Smooth muscle cell (in vitro differentiated cells): ENCODE data around the gene PCDHB6. TPM values are rescaled to one million over a fixed set of nuclear protein-coding genes. Genes with fewer than 3 reads are reported as not detected.
"Not testable (repeated sequence)": the region's sequence is repeated elsewhere in the genome, so short reads cannot be mapped to it uniquely, and the experiment has no call there.

Source experiments
- DNase-seq: peaks from one replicate; lab custom pipeline; 2025; ENCODE audit not compliant: unreplicated experiment; lab: John Stamatoyannopoulos, UW
- H2AFZ ChIP-seq: fragments of 200-600 bp; sonication (generic); 2 replicates; pipeline ENCODE4 v1.6.0; 2016; ENCODE audit warnings: antibody characterized with exemption, low read depth, mild to moderate bottlenecking
- H3F3A ChIP-seq: fragments of 200-600 bp; sonication (generic); 2 replicates; pipeline ENCODE4 v1.6.0; 2017; ENCODE audit warnings: antibody characterized with exemption, low read depth
- H3K27ac ChIP-seq: fragments of 200-600 bp; sonication (generic); 2 replicates; pipeline ENCODE4 v1.5.1; 2016; ENCODE audit warnings: low read depth, mild to moderate bottlenecking
- H3K27me3 ChIP-seq: fragments of 200-600 bp; sonication (generic); 2 replicates; pipeline ENCODE4 v1.6.1; 2016; ENCODE audit warnings: low read depth, mild to moderate bottlenecking
- H3K36me3 ChIP-seq: fragments of 200-600 bp; sonication (generic); 2 replicates; pipeline ENCODE4 v1.5.1; 2016; ENCODE audit warnings: low read depth
- H3K4me1 ChIP-seq: fragments of 200-600 bp; sonication (generic); 2 replicates; pipeline ENCODE4 v1.5.1; 2016; ENCODE audit warnings: low read depth
- H3K4me2 ChIP-seq: fragments of 200-600 bp; sonication (generic); 2 replicates; pipeline ENCODE4 v1.6.0; 2016; ENCODE audit warnings: mild to moderate bottlenecking
- H3K4me3 ChIP-seq: fragments of 200-600 bp; sonication (generic); 2 replicates; pipeline ENCODE4 v1.5.1; 2016; ENCODE audit warnings: mild to moderate bottlenecking
- H3K79me2 ChIP-seq: fragments of 200-600 bp; sonication (generic); 2 replicates; pipeline ENCODE4 v1.6.0; 2016; ENCODE audit warnings: low read depth, mild to moderate bottlenecking
- H3K9ac ChIP-seq: fragments of 200-600 bp; sonication (generic); 2 replicates; pipeline ENCODE4 v1.6.0; 2016; ENCODE audit warnings: low read depth
- H3K9me3 ChIP-seq: fragments of 200-600 bp; sonication (generic); replicated peaks from 2 replicates; pipeline ENCODE4 v1.5.1; 2016; ENCODE audit warnings: low read depth
- H4K20me1 ChIP-seq: fragments of 200-600 bp; sonication (generic); 2 replicates; pipeline ENCODE4 v1.6.0; 2016; ENCODE audit warnings: low read depth
- WGBS: methylation state at CpG from one replicate; pipeline ENCODE4 v1.1.7; 2016; ENCODE audit warnings: low lambda C conversion rate; 5-methylcytosine and 5-hydroxymethylcytosine counted together
- polyA plus RNA-seq: library from polyadenylated mRNA; unstranded; fragments of >200 nt; fragmentation: Nextera tagmentation; extraction: Ambion mirVana; gene quantifications from 2 replicates; pipeline ENCODE4 v1.2.1, GENCODE V29; 2016
- total RNA-seq: library from RNA; depleted of rRNA; stranded (reverse); fragments of >200 nt; gene quantifications from 2 replicates; pipeline ENCODE4 v1.2.3, GENCODE V29; 2014
- TF ChIP-seq, protein P1 (sequence below): fragments of 200-600 bp; sonication (generic); IDR thresholded peaks from 2 replicates; pipeline ENCODE4 v1.5.1; 2017; ENCODE audit warnings: borderline replicate concordance, mild to moderate bottlenecking, antibody characterized with exemption; ENCODE audit not compliant: insufficient read depth, poor library complexity, severe bottlenecking

PCDHB6 gene
- total and polyA plus RNA-seq, 2 experiments from 2014 or later, result 0.25 to 0.94 TPM

- Histone ChIP-seq H3K27me3 (no peaks in the 10 kb centered on the region), H3K9ac (no peak within 1 kb of the TSS), H3K36me3 (no peaks in the 10 kb centered on the region), H3F3A (no peaks in the 10 kb centered on the region), H3K4me1 (no peaks in the 10 kb centered on the region), H4K20me1 (no peaks in the 10 kb centered on the region), H3K27ac (no peak within 1 kb of the TSS), H3K4me2 (no peak within 1 kb of the TSS), H3K9me3 (peaks cover 6% of the 10 kb centered on the region), H3K4me3 (peak within 1 kb of the TSS; percentile 26), H2AFZ (no peak within 1 kb of the TSS), H3K79me2 (no peaks in the 10 kb centered on the region)
- TF ChIP-seq, protein P1, sequence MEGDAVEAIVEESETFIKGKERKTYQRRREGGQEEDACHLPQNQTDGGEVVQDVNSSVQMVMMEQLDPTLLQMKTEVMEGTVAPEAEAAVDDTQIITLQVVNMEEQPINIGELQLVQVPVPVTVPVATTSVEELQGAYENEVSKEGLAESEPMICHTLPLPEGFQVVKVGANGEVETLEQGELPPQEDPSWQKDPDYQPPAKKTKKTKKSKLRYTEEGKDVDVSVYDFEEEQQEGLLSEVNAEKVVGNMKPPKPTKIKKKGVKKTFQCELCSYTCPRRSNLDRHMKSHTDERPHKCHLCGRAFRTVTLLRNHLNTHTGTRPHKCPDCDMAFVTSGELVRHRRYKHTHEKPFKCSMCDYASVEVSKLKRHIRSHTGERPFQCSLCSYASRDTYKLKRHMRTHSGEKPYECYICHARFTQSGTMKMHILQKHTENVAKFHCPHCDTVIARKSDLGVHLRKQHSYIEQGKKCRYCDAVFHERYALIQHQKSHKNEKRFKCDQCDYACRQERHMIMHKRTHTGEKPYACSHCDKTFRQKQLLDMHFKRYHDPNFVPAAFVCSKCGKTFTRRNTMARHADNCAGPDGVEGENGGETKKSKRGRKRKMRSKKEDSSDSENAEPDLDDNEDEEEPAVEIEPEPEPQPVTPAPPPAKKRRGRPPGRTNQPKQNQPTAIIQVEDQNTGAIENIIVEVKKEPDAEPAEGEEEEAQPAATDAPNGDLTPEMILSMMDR, result peak; percentile 41
- WGBS, result 23% methylated on average over 10 of the region's 10 CpGs
- DNase-seq, result no peak
Measured at GRCh38 chr5:141192110-141192725, 42.4 kb downstream of the PCDHB6 start, which contains the start of gene PCDHB10. Gene PCDHB10, plus strand, starts transcription at chr5:141192353. Its CDS starts 200 bp downstream, at chr5:141192553.

DNA sequence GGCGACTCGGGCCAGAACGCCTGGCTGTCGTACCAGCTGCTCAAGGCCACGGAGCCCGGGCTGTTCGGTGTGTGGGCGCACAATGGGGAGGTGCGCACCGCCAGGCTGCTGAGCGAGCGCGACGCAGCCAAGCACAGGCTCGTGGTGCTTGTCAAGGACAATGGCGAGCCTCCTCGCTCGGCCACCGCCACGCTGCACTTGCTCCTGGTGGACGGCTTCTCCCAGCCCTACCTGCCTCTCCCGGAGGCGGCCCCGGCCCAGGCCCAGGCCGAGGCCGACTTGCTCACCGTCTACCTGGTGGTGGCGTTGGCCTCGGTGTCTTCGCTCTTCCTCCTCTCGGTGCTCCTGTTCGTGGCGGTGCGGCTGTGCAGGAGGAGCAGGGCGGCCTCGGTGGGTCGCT, 44.5 kb downstream of the PCDHB6 start:
- H3K36me3 ChIP-seq, H3K27me3 ChIP-seq, H3K79me2 ChIP-seq, H3K9ac ChIP-seq, H3K9me3 ChIP-seq, H3K4me3 ChIP-seq, H3F3A ChIP-seq, H3K27ac ChIP-seq, H3K4me1 ChIP-seq, H4K20me1 ChIP-seq, H2AFZ ChIP-seq, DNase-seq, H3K4me2 ChIP-seq: not testable (repeated sequence)
- 98% methylated on average over 14 of the region's 37 CpGs for WGBS

DNA sequence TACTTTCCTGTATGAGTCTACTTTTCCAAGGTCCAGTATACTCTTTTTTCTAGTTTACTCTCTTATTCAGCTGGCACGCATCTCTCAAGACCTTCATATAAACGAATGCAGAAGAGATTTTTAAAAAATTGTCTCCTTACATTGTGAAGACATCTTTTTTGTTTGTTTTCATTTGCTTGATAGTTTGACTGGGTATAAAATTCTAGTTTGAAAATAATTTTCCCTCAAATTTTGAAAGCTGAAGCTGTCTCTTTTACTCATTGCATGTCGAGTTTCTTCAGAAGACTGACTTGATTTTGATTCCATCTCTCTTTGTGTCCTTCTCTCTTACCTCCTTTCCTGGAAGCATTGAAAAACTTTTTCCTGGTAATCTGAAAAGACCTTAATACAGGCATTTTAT, 46.5 kb downstream of the PCDHB6 start:
- H3K36me3 ChIP-seq, result no peaks in the 10 kb centered on the region
- H3K4me3 ChIP-seq, result no peak overlapping the region
- H3K4me1 ChIP-seq, result no peaks in the 10 kb centered on the region
- no peak for DNase-seq
- H4K20me1 ChIP-seq, result no peaks in the 10 kb centered on the region
- no peak overlapping the region for H3K27ac ChIP-seq
- TF ChIP-seq, protein P1, result no peak
- no peaks in the 10 kb centered on the region for H3F3A ChIP-seq
- no peak overlapping the region for H3K4me2 ChIP-seq
- H3K9ac ChIP-seq, result no peak overlapping the region
- peaks cover 6% of the 10 kb centered on the region for H3K9me3 ChIP-seq
- no peak overlapping the region for H2AFZ ChIP-seq
- no peaks in the 10 kb centered on the region for H3K79me2 ChIP-seq
- peaks cover 5% of the 10 kb centered on the region for H3K27me3 ChIP-seq
- WGBS, result 84% methylated on average over 3 of the region's 3 CpGs

DNA sequence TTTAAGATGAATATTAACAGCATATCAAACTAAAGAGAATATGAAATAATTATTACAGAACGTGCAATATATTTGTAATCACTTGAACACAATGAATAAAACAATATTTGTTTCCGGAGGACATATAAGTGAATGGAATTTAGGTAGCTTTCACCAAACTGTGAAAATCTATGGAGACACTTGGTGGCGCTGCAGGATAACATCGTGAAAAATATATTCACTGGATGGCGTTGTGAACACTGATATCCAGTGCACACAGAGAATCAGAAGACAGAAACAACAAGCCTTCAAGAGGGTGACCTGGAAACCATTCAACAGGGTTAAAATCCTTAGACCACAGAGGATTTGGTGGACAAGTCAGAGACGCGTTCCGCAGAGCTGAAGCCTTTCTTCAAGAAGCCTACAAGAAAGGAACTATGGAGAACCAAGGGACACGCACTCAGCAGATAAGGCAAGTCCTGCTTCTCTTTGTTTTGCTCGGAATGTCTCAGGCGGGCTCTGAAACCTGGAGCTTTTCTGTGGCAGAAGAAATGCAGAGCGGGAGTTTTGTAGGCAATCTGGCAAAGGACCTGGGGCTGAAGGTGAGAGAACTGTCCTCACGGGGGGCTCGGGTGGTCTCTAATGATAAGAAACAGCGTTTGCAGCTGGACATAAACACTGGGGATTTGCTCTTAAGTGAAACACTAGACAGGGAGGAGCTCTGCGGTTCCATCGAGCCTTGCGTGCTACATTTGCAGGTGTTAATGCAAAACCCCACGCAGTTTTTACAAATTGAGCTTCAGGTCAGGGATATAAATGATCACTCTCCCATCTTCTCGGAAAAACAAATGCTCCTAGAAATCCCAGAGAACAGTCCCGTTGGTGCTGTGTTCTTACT, 49.7 kb downstream of the PCDHB6 start, which contains the start of gene PCDHB11:
Gene PCDHB11 (plus strand): TSS at position 269 of the 877 bp plus-strand sequence. CDS start 148 bp downstream, at position 417.
- Histone ChIP-seq H3K27ac (no peak within 1 kb of the TSS), H3F3A (no peaks in the 10 kb centered on the region), H3K4me1 (no peaks in the 10 kb centered on the region), H3K9me3 (peaks cover 6% of the 10 kb centered on the region), H2AFZ (no peak within 1 kb of the TSS), H3K4me3 (no peak within 1 kb of the TSS), H3K36me3 (no peaks in the 10 kb centered on the region), H3K27me3 (peaks cover 5% of the 10 kb centered on the region), H3K79me2 (no peaks in the 10 kb centered on the region), H3K9ac (no peak within 1 kb of the TSS), H4K20me1 (no peaks in the 10 kb centered on the region), H3K4me2 (no peak within 1 kb of the TSS)
- DNase-seq, result no peak
- TF ChIP-seq, protein P1, result no peak
- 67% methylated on average over 21 of the region's 21 CpGs for WGBS

DNA sequence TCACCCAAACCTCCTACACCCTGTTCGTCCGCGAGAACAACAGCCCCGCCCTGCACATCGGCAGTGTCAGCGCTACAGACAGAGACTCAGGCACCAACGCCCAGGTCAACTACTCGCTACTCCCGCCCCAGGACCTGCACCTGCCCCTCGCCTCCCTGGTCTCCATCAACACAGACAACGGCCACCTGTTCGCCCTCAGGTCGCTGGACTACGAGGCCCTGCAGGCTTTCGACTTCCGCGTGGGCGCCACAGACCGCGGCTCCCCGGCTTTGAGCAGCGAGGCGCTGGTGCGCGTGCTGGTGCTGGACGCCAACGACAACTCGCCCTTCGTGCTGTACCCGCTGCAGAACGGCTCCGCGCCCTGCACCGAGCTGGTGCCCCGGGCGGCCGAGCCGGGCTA, 51.3 kb downstream of the PCDHB6 start:
- not testable (repeated sequence) for H3K9me3 ChIP-seq, H3K27ac ChIP-seq, H2AFZ ChIP-seq, H3K9ac ChIP-seq, H3K27me3 ChIP-seq, H3K4me3 ChIP-seq, H3K4me2 ChIP-seq, DNase-seq, H3K4me1 ChIP-seq, H3F3A ChIP-seq, H3K79me2 ChIP-seq, H3K36me3 ChIP-seq, H4K20me1 ChIP-seq
- WGBS, result 78% methylated on average over 30 of the region's 38 CpGs

- H3K4me3 ChIP-seq, H3F3A ChIP-seq, H3K27ac ChIP-seq, DNase-seq, H3K36me3 ChIP-seq, H3K79me2 ChIP-seq, H3K27me3 ChIP-seq, H2AFZ ChIP-seq, H3K4me2 ChIP-seq, H3K9me3 ChIP-seq, H4K20me1 ChIP-seq, H3K4me1 ChIP-seq, H3K9ac ChIP-seq: not testable (repeated sequence)
- WGBS, result 60% methylated on average over 33 of the region's 35 CpGs
Measured at GRCh38 chr5:141201646-141202045, 51.8 kb downstream of the PCDHB6 start.
